ENCODE measurements around the gene FUT9.

The FUT9 gene

DNA sequence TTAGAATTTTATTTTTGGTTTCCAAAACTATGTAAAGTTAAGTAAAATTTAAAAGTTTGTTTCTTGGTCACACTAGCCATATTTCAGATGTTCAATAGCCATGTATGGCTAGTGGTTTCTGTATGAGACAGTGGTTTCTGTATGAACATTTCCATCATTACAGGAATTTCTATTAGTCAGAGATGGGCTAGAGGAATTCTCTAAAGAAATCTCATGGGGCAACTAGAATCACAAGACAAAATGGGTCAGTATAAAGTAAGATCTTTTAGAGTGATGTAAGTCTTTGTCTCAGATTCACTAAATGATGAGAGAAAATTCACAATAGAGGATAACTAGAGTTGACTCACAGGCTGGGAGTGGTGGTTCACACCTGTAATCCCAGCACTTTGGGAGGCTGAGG, 149.0 kb downstream of the FUT9 start:
- FAIRE-seq (no peak), DNase-seq (ENCODE audit: insufficient read length, low spot score) (no peak)

DNA sequence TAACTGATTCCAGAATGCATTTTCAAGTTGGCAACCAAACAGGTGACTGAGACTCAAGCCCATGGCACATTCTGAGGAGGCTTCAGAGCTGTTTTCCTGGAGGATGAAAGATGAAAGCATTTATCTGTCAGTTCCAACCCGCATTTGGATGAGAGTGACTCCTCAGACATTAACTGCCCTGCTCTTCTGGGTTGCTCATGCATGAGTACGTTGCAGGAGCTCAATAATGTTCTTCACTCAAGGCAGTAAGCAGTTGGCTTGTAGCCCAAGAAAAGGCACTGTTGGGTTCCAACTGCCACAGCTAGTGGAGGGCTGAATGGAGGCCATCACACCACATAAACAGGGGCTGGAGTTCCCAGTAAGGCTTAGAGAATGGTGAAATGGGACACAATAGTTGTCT, 155.3 kb downstream of the FUT9 start:
- FAIRE-seq = no peak
- no peak for DNase-seq (ENCODE audit: insufficient read length, low spot score)

DNA sequence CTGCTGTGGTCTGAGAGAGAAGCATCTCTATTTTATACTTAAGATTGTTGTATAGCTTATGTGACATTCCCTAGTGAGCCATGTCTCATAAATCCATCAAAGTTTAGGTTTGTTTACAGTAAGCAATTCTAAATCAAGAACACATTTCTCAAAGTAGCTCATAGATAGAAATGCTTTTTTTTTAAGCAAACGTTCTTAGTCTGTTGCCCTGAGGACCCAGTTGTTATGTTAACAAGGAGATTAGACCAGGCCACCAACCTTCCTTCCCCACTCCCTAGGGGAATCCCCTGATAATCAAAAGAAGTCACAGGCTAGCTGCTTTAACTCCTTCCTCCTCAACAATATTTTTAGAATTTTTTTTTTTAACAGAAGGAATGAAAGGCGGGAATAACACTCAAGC, 169.0 kb downstream of the FUT9 start:
- no peak for DNase-seq (ENCODE audit: insufficient read length, low spot score)
- no peak for FAIRE-seq

DNA sequence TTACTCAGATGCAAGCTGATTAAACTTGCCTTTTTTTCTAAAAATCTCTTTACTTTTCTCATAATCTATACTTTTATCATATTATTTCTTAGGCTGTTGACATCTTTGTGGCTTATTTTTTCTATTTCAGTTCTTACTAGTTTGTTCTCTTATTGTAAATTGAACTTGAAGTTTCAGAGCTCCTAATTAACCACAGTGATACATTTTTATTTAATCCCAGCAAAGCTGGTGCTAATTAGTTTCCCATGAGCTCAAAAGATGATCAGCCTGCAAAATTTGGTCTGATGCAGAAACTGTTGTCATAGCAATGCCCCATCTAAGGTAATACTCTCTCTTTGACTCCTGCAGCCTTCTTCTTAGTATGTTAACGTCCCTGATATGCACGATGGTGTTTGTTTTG, 170.3 kb downstream of the FUT9 start:
- DNase-seq (ENCODE audit: insufficient read length, low spot score) (no peak), FAIRE-seq (no peak)

DNA sequence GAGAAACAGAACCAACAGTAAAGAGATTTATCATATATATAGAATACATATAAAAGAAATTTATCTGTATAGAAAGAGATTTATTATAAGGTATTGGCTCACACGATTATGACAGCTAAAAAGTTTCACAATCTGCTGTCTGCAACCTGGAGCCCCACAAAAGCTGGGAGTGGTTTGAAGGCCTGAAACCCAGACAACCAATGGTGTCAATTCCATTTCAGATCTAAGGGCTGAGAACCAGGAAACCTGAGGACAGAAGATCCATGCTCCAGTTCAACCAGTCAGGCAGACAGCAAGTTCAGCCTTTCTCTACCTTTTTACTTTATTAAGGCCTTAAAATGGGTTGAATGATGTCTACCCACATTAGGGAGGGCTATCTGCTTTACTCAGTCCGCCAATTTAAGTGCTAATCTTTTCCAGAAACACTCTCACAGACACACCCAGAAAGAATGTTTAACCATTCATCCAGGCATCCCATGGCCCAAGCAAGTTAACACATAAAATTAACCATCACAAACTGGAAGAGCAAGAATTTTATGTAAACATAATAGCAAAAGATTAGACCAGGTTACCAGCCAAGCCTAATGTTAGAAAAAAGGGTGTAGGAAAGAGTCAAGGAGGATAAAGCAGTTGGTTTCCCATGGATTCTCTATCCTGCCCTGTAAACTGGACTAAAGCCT, 170.9 kb downstream of the FUT9 start:
- no peak for FAIRE-seq

DNA sequence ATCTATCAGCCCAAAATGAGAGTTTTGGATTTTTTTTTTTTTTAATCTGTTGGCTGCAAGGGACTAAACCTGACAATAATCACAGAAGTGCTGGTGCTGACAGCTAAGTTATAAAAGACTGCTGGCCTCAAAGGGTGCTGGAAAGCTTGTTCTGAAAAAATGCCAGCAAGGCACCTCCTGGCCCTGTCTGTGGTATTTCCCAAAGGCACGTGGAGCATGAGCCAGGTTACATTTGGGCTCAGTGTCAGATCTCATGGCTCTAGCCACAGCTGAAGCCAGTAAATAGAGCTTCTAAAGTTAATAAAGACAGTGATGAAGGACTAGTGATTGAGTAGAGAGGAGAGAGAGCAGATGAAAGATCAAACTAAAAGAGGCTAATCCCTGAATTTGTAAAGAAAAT, 178.9 kb downstream of the FUT9 start:
- FAIRE-seq = no peak

More for the DNA sequence above, 170.9 kb downstream of the FUT9 start:
- no peak for DNase-seq (ENCODE audit: insufficient read length, low spot score)

DNA sequence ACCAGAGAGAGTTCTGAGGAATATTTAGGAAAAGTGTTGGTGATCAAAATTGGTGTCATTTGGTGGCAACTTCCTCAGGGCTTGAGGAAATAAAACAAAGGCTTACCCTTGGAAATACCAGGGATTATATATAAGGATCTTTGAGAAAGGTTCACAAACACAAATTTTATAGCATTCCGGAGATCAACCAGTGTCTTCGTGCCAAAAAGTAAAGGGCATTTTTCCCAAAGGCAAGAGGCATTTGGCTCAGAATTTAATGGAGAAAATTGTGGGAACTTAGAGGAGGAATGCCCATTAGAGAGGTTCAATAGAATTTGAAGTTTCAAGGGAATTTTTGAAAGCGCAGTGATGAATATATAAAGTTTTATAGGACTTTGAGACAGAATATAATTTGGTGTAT, 179.5 kb downstream of the FUT9 start:
- FAIRE-seq (no peak), DNase-seq (ENCODE audit: insufficient read length, low spot score) (no peak)

More for the DNA sequence above, 178.9 kb downstream of the FUT9 start:
- DNase-seq (ENCODE audit: insufficient read length, low spot score) = no peak

DNA sequence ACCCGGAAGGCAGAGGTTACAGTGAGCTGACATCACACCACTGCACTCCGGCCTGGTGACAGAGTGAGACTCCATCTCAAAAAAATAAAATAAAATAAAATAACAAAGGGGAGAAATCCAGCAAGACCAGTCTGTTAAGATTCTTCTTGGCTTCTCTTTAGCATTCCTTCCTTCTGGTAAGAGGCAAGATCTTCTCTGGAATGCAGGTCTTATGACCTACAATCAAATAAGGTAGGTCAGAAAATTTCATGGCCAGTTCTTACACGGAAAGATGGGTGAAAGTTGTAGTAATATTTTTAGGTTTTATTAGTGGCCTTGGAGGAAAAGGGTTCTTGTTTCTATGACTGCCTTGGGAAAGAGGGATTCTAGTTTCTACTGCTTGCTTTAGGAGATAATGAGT, 180.9 kb downstream of the FUT9 start:
- FAIRE-seq = no peak
- DNase-seq (ENCODE audit: insufficient read length, low spot score) = no peak

DNA sequence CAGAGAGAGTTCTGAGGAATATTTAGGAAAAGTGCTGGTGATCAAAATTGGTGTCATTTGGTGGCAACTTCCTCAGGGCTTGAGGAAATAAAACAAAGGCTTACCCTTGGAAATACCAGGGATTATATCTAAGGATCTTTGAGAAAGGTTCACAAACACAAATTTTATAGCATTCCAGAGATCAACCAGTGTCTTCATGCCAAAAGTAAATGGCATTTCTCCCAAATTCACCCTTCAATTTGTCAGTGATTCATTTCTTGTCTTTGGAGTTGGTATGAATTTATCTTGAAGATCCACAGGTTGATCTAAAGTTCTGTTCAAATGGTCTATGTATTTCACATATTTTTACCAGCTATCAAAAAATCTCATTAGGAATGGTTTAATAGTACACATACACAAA, 181.5 kb downstream of the FUT9 start:
- DNase-seq (ENCODE audit: insufficient read length, low spot score) (no peak), FAIRE-seq (no peak)

DNA sequence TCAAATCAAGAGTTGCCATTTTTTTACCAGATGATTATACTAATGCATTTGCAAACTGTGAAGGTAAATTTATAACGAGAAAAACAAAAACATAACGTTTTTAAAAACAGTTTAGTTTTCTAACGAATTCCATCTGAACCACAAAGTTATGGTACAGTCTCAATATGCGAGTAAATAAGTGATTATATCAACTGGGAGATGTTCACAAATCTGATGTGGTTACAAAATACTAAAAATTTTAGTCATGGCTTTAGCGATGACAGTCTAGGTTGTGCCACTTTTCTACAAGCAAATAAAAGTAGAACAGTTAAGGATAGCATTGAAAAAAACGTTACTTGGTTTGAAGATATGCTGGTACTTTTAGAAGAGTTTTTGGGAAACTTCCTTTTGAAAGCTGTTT, 186.8 kb downstream of the FUT9 start:
- FAIRE-seq = no peak
- DNase-seq (ENCODE audit: insufficient read length, low spot score) = no peak

DNA sequence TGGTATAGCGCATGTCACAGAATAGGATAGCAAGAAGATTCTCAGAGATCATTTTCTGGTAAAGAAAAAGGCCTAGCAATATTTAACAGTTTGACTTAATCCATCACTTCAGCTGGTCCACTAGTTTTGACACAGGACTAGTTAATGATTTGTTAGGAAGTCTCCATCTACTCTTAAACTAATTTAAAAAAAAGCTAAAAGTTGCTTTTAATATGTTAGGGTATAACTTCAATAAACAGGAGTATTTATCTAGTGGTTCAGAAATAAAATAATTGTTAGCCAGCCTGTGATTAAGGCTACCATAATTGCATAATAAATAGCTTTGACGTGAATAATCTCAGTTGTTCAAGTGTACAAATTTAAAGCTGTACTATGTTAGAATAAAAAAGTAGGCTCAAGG, 195.6 kb downstream of the FUT9 start:
- FAIRE-seq (no peak), DNase-seq (ENCODE audit: insufficient read length, low spot score) (no peak)

DNA sequence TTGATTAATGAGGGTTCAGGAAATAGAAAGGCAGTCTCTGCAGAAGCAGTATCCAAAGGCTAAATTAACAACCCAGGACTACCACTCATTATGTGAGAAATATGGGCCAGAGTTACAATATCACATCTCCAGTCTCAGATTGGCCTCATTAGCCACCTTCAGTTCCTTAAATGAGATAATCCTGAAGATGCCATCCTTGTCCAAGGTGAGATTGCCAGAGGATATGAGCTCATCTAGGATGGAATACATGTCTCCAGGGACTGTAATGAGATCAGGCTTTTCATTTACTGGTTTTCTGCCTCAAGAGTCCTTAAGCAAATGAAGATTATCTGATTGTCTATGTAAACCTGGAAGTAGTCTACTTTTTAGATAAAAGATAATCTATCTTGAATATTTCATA, 196.3 kb downstream of the FUT9 start:
- no peak for DNase-seq (ENCODE audit: insufficient read length, low spot score)
- FAIRE-seq = no peak

DNA sequence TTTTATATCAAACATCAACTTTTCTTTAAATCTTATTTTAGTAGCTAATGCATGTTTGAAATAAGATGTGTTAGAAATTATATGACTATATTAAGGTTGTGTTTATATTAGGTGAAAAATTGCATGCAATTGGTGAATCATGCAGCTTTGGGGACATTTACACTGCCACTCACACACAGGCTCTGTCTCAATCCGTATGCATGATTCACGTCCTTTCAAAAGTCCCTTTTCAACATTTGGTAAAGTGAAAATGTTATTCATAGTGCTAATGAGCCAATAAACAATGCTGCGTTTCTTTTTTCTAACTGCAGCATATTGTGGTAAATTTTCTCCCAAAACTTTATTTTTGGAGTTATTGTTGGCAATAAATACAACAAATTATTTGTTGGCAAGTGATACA, 198.0 kb downstream of the FUT9 start:
- no peak for DNase-seq (ENCODE audit: insufficient read length, low spot score)
- FAIRE-seq = no peak

DNA sequence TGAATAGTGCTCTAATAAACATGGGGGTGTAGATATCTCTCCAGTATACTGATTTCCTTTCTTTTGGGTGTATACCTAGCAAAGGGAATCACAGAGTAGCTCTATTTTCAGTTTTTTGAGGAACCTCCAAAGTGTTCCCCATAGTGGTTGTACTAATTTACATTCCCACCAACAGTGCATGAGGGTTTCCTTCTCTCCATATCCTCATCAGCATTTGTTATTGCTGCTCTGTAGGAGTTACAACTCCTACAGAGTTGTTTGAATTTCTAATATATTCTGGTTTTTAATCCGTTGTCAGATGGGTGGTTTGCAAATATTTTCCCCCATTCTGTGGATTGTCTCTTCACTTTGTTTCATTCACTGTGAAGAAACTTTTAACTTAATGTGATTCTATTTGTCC, 207.9 kb downstream of the FUT9 start:
- no peak for DNase-seq (ENCODE audit: insufficient read length, low spot score)
- FAIRE-seq = no peak

DNA sequence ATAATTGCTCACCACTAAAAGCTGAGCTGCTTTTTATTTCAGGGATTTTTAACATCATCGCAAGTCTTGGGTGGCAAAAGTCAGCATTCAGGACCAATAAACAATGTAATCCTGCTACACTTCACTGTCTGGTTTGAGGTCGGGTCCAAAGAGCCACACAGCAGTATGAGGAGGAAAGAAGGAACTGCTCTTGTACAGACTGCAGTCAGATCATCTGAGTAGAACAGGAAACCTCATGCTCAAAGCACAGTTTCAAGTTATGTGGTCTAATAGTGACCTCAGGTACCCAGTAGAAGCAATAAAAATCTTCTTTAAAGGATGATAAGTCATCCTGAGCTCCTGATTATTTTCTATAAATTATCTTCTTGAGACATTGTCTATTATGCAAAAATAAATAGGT, 211.4 kb downstream of the FUT9 start:
- no peak for FAIRE-seq
- no peak for DNase-seq (ENCODE audit: insufficient read length, low spot score)

DNA sequence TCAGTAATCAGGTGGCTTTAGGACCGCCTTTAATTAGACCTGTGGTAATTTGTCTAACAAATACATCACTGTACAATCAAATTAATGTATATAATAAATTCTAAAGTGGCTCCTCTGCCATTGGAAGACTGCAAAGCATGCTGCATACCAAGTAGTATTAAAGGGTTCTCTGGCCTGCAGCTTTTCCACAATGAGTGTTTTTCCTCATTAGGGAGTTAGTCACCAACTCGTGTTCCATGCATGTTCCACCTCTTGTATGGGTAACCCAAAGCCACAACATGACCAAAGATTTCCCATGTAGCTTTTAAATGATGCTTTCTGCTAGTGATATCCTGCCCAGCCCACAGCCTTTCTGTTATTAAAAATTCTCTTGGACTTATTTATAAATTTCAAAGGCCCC, 218.7 kb downstream of the FUT9 start:
- DNase-seq (ENCODE audit: insufficient read length, low spot score) = no peak
- FAIRE-seq = no peak

DNA sequence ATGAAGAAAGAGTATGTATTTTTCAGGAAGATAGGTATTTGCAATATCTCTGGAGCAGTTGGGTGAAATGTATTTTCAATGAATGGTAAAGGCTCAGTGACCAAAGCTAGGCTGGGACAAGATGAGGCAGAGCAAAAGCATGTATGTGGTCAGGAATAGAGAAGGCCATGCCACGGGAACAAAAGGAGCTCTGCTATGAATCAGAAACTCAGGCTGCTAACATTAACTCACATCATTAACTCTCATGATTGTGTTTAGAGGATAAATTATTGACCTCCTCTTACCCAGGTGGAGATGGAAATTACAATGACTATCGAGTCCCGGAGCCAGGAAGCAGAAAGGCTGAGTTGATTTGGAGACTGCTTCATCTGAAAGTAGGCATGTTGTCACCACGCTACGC, 220.2 kb downstream of the FUT9 start:
- FAIRE-seq (no peak), DNase-seq (ENCODE audit: insufficient read length, low spot score) (no peak)

DNA sequence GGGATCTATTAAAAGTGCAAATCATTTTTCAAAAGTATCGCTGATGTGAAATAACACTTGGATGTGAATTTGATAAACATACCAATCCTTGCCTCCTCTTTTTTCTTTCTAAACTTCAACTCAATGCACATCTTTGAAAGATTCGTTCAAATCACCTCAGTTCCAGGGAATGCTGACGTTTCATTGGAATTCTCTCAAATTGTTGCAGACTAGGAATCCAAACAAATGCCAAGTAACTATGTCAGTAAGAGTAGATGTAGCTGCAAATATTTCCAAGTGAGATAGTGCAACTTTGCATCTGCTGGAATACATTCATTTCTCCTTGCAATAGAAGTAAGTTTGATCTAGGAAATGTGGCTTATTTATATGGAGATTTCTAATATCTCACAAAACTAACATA, 220.7 kb downstream of the FUT9 start:
- DNase-seq (ENCODE audit: insufficient read length, low spot score) (no peak), FAIRE-seq (no peak)

DNA sequence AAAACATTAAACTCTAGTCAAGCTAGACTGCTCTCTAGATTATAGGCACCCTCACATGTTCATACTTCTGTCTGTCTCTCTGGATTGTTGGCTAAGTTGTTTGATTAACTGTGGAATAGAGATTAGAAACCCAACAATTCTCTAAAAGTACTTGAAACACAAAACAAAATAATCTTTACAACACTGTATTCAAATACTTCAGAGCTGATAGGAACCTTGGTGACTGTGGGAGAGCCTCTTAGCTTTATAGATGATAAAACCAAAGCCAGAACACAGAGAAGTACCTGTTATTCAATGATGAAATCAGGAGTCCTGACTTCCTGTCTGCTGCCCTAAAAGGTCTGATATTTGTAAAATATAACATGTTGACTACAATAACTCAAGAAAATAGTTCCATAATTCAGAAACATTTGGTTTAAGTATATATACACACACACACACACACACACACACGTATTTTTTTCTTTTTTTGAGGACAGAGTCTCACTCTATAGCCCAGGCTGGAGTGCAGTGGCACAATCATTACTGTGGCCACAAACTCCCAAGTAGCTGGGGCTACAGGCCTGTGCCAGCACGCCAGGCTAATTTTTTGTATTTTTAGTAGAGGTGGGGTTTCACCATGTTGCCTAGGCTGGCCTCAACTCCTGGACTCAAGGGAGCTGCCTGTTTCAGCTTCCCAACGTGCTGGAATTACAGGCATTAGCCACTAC, 222.0 kb downstream of the FUT9 start:
- DNase-seq (ENCODE audit: insufficient read length, low spot score) (no peak), FAIRE-seq (no peak)

DNA sequence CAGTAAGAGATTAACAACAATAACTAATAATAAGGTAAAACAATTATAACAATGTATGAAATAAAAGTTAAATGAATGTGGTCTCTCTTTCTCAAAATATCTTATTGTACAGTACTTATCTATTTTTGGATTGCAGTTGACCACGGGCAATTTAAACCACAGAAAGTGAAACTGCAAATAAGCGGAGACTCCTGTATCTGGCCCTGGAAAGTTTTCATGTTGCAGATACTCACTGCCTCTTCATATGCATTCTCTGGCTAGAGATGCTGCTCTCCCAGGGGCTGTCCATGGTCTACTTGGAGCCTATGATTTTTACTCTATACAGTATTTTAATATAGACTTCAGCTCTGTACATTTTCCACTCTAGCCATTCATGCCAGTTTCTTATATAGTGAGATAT, 230.8 kb downstream of the FUT9 start:
- DNase-seq (ENCODE audit: insufficient read length, low spot score) = no peak

DNA sequence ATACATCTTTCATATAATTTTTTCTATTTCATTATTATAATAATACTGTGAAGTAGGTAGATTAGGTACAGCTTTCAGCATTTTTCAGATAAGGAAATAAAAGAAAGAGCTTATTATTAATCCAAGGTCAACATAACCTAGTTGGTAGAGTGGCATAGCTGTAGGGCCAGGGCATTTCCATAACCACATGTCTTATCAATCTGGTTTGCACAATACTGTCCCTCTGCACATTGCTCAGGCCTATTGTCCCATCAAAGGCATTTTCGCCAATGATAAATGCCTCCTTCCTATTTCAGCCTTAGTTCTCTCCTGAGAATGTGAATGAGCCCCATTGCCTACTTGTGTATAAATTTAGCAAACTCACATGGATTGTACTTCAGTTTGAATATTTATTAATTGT, 234.0 kb downstream of the FUT9 start:
- DNase-seq (ENCODE audit: insufficient read length, low spot score) = no peak
- FAIRE-seq = no peak

More for the DNA sequence above, 230.8 kb downstream of the FUT9 start:
- no peak for FAIRE-seq

DNA sequence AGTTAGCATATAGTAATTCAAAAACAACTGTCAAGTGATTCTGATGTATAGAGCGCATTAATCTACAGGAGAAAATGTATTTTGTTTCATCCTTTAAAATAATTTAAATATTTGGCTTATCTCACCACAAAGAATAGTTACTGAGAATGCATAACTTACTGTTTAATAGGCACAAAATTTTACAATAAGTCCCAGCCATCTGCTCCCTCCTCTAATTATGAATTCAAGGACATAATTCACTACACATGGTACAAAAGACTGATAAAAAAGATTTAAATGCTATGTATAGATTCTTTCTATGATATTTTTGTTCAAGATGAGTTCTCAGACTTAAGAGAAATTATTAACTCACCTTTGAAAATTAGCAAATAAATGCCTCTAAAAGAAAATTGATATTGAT, 242.0 kb downstream of the FUT9 start:
- DNase-seq (ENCODE audit: insufficient read length, low spot score) = no peak
- FAIRE-seq = no peak

All from HTR-8/SVneo (cell line).